ENCODE results near the gene FRG2C. TPM values are rescaled to one million over a fixed set of nuclear protein-coding genes. Genes with fewer than 3 reads are reported as not detected.
"Not testable (repeated sequence)": the region's sequence is repeated elsewhere in the genome, so short reads cannot be mapped to it uniquely, and the experiment has no call there.

The FRG2C gene
- total RNA-seq, 1 donor from 2014 or later = not detected

DNA sequence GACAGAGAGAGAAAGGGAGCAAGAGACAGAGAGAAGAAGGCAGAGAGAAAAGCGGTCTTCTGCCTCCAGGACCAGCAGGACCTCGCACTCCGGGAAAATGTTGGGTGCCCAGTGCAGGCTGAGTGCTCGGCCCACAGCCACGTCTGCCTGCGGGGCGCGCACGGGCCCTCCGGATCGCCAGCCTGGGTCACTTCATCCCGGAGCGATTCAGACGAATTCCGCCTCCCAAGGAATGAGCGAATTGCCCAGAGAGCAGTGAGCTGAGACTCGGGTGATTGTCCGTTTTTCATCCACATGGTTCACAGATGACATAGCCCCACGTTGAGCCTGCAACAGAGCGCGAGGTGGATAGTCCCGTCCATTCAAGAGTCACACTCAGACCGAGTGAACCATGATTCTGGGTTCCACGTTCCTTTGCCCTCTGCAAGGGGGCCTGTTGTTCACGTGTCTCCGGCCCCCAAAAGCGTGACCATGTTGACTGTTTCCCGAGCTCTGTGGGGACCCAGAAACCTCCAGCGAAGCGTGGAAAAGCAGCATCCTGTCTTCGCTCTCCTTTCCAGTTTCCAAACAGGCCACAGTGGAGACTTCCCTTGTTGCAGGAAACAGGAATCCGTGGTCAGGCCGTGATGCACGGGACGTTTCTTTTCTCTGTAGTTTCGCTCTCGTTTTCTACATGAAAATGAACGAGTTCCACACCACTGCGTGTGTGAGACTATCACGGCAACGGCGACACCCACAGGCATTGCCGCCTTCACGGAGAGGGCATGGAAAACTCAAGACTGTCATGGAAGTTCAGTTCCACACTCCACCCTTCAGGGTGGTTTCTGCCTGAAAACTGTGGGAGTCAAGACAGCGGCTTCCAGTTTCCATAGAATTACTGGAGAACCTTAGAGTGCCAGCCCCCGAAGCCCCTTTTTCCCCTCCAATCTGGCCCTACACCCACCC is 3.9 kb downstream of the FRG2C start:
- H3K36me3 Mint-ChIP-seq (ENCODE audit: low read depth, unreplicated experiment) = peaks cover 15% of the 10 kb centered on the region
- peak overlapping the region; percentile 80 for H2AFZ ChIP-seq (ENCODE audit: low read depth, low read length)
- peaks cover 21% of the 10 kb centered on the region for H3K79me2 ChIP-seq (ENCODE audit: insufficient read depth, low read length)
- H3K4me1 ChIP-seq (ENCODE audit: insufficient read depth, low read length) = peaks cover 13% of the 10 kb centered on the region
- H3K4me1 Mint-ChIP-seq (ENCODE audit: low read depth, unreplicated experiment); H3K27me3 ChIP-seq (ENCODE audit: insufficient read depth, low read length); H3K9me3 ChIP-seq (ENCODE audit: insufficient read depth, low read depth, low read length); FAIRE-seq; H3K36me3 ChIP-seq (ENCODE audit: insufficient read depth, low read length); DNase-seq (ENCODE audit: low read depth); H4K20me1 ChIP-seq (ENCODE audit: insufficient read depth, low read length): not testable (repeated sequence)
- H3K27me3 Mint-ChIP-seq (ENCODE audit: low read depth, unreplicated experiment) = peaks cover 29% of the 10 kb centered on the region
- peak overlapping the region; percentile 7 for H3K27ac ChIP-seq (ENCODE audit: low read depth, low read length)
- peak overlapping the region; percentile 61 for H3K4me3 ChIP-seq (ENCODE audit: insufficient read depth, low read depth, low read length)
- H3K27ac Mint-ChIP-seq (ENCODE audit: unreplicated experiment) = peak overlapping the region; percentile 63
- H3K4me3 Mint-ChIP-seq (ENCODE audit: unreplicated experiment) = peak overlapping the region; percentile 79
- H3K9me3 Mint-ChIP-seq (ENCODE audit: unreplicated experiment) = peaks cover 25% of the 10 kb centered on the region
- peak overlapping the region; percentile 84 for H3K4me2 ChIP-seq (ENCODE audit: low read length)
- H3K9ac ChIP-seq (ENCODE audit: low read length) = peak overlapping the region; percentile 82

DNA sequence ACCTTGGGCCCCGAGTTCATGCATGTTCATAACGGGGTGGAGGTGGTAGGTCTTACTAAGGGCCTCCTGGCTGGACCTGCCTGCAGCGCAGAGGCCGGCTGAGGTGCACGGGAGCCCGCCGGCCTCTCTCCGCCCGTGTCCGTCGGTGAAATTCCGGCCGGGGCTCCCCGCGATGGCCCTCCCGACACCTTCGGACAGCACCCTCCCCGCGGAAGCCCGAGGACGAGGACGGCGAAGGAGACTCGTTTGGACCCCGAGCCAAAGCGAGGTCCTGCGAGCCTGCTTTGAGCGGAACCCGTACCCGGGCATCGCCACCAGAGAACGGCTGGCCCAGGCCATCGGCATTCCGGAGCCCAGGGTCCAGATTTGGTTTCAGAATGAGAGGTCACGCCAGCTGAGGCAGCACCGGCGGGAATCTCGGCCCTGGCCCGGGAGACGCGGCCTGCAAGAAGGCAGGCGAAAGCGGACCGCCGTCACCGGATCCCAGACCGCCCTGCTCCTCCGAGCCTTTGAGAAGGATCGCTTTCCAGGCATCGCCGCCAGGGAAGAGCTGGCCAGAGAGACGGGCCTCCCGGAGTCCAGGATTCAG is 4.7 kb downstream of the FRG2C start:
- H3K36me3 ChIP-seq (ENCODE audit: insufficient read depth, low read length); H3K27me3 ChIP-seq (ENCODE audit: insufficient read depth, low read length); H4K20me1 ChIP-seq (ENCODE audit: insufficient read depth, low read length); DNase-seq (ENCODE audit: low read depth); H3K4me1 Mint-ChIP-seq (ENCODE audit: low read depth, unreplicated experiment); FAIRE-seq; H3K9me3 ChIP-seq (ENCODE audit: insufficient read depth, low read depth, low read length); H3K4me3 Mint-ChIP-seq (ENCODE audit: unreplicated experiment): not testable (repeated sequence)
- H3K9me3 Mint-ChIP-seq (ENCODE audit: unreplicated experiment) = peaks cover 25% of the 10 kb centered on the region
- peak overlapping the region; percentile 82 for H3K9ac ChIP-seq (ENCODE audit: low read length)
- peaks cover 29% of the 10 kb centered on the region for H3K27me3 Mint-ChIP-seq (ENCODE audit: low read depth, unreplicated experiment)
- peak overlapping the region; percentile 61 for H3K4me3 ChIP-seq (ENCODE audit: insufficient read depth, low read depth, low read length)
- H3K4me1 ChIP-seq (ENCODE audit: insufficient read depth, low read length) = peaks cover 13% of the 10 kb centered on the region
- peak overlapping the region; percentile 38 for H3K27ac ChIP-seq (ENCODE audit: low read depth, low read length)
- peaks cover 15% of the 10 kb centered on the region for H3K36me3 Mint-ChIP-seq (ENCODE audit: low read depth, unreplicated experiment)
- H3K79me2 ChIP-seq (ENCODE audit: insufficient read depth, low read length) = peaks cover 24% of the 10 kb centered on the region
- H3K27ac Mint-ChIP-seq (ENCODE audit: unreplicated experiment) = peak overlapping the region; percentile 14
- peak overlapping the region; percentile 84 for H3K4me2 ChIP-seq (ENCODE audit: low read length)
- peak overlapping the region; percentile 60 for H2AFZ ChIP-seq (ENCODE audit: low read depth, low read length)

DNA sequence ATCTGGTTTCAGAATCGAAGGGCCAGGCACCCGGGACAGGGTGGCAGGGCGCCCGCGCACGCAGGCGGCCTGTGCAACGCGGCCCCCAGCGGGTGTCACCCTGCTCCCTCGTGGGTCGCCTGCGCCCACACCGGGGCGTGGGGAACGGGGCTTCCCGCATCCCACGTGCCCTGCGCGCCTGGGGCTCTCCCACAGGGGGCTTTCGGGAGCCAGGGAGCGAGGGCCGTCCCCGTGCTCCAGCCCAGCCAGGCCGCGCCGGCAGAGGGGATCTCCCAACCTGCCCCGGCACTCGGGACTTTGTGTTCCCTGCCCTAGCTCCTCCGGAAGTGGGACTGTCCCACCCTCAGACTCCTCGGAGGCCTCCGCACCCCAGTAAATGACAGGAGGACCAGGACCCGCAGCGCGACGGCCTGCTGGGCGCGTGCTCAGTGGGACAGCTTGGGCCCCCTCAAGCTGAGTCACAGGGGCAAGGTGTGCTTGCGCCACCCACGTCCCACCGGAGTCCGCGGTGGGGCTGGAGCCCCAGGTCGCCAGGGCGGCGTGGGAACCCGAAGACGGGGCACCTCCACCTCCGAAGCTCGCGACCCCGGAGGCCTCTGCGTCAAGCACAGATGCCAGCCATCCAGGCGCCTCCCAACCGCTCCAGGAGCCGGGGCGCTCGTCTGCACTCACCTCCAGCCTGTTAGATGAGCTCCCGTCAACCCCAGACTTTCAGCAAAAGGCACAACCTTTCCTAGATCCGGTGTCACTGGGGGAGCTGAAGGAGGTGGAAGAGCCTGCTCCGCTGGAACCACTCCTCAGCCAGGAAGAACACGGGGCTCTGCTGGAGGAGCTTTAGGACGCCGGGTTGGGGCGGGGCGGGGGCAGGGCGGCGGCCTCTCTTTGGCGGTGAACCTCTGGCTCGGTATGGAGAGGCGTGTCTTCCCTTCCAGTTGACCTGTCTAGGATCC is 5.5 kb downstream of the FRG2C start:
- TF ChIP-seq EZH2 (IDR thresholded peaks at IDR 0.05; ENCODE audit: insufficient read depth, low read length) = peak; percentile 48
- not testable (repeated sequence) for H3K27me3 ChIP-seq (ENCODE audit: insufficient read depth, low read length); DNase-seq (ENCODE audit: low read depth); FAIRE-seq; H3K4me1 Mint-ChIP-seq (ENCODE audit: low read depth, unreplicated experiment); H4K20me1 ChIP-seq (ENCODE audit: insufficient read depth, low read length); H3K9me3 ChIP-seq (ENCODE audit: insufficient read depth, low read depth, low read length); H3K36me3 ChIP-seq (ENCODE audit: insufficient read depth, low read length)
- Mint-ChIP-seq H3K27me3 (ENCODE audit: low read depth, unreplicated experiment) (peaks cover 22% of the 10 kb centered on the region), H3K36me3 (ENCODE audit: low read depth, unreplicated experiment) (peaks cover 16% of the 10 kb centered on the region), H3K4me3 (ENCODE audit: unreplicated experiment) (peak overlapping the region; percentile 90), H3K9me3 (ENCODE audit: unreplicated experiment) (peaks cover 22% of the 10 kb centered on the region), H3K27ac (ENCODE audit: unreplicated experiment) (peak overlapping the region; percentile 60)
- H3K9ac ChIP-seq (ENCODE audit: low read length) = peak overlapping the region; percentile 82
- H3K27ac ChIP-seq (ENCODE audit: low read depth, low read length) = peak overlapping the region; percentile 68
- peak overlapping the region; percentile 89 for H2AFZ ChIP-seq (ENCODE audit: low read depth, low read length)
- peaks cover 24% of the 10 kb centered on the region for H3K79me2 ChIP-seq (ENCODE audit: insufficient read depth, low read length)
- H3K4me3 ChIP-seq (ENCODE audit: insufficient read depth, low read depth, low read length) = peak overlapping the region; percentile 61
- H3K4me1 ChIP-seq (ENCODE audit: insufficient read depth, low read length) = peaks cover 13% of the 10 kb centered on the region
- H3K4me2 ChIP-seq (ENCODE audit: low read length) = peak overlapping the region; percentile 84

- not testable (repeated sequence) for H3K9me3 ChIP-seq (ENCODE audit: insufficient read depth, low read depth, low read length); H3K4me1 Mint-ChIP-seq (ENCODE audit: low read depth, unreplicated experiment); H4K20me1 ChIP-seq (ENCODE audit: insufficient read depth, low read length); H3K36me3 ChIP-seq (ENCODE audit: insufficient read depth, low read length); H3K27me3 ChIP-seq (ENCODE audit: insufficient read depth, low read length); FAIRE-seq
- Mint-ChIP-seq H3K4me3 (ENCODE audit: unreplicated experiment) (peak overlapping the region; percentile 90), H3K9me3 (ENCODE audit: unreplicated experiment) (peaks cover 22% of the 10 kb centered on the region), H3K36me3 (ENCODE audit: low read depth, unreplicated experiment) (peaks cover 22% of the 10 kb centered on the region), H3K27ac (ENCODE audit: unreplicated experiment) (peak overlapping the region; percentile 60), H3K27me3 (ENCODE audit: low read depth, unreplicated experiment) (peaks cover 16% of the 10 kb centered on the region)
- peak overlapping the region; percentile 84 for H3K4me2 ChIP-seq (ENCODE audit: low read length)
- H3K9ac ChIP-seq (ENCODE audit: low read length) = peak overlapping the region; percentile 82
- H3K27ac ChIP-seq (ENCODE audit: low read depth, low read length) = peak overlapping the region; percentile 68
- H3K4me3 ChIP-seq (ENCODE audit: insufficient read depth, low read depth, low read length) = peak overlapping the region; percentile 61
- DNase-seq (ENCODE audit: low read depth) = peak; percentile 62
- peak overlapping the region; percentile 89 for H2AFZ ChIP-seq (ENCODE audit: low read depth, low read length)
- H3K79me2 ChIP-seq (ENCODE audit: insufficient read depth, low read length) = peaks cover 24% of the 10 kb centered on the region
- peaks cover 13% of the 10 kb centered on the region for H3K4me1 ChIP-seq (ENCODE audit: insufficient read depth, low read length)
Observed at GRCh38 chr3:75670298-75671286, 6.5 kb downstream of the FRG2C start.
